CD8-positive, alpha-beta memory T cell (primary cell): ENCODE results near the gene POMT1. TPM values are rescaled to one million over a fixed set of nuclear protein-coding genes. Genes with fewer than 3 reads are reported as not detected.

Source experiments
- CTCF ChIA-PET: fragments of 350-600 bp; sonication (Branson Sonifier 250); formaldehyde crosslinking; loops from one replicate; lab custom pipeline; 2021; ENCODE audit warnings: antibody characterized with exemption; lab: Charles Lee
- POLR2A ChIA-PET: fragments of 350-600 bp; sonication (Branson Sonifier 250); formaldehyde crosslinking; loops from one replicate; lab custom pipeline; 2021; ENCODE audit warnings: antibody characterized with exemption; lab: Charles Lee
- DNase-seq, 5 donors: peaks; one replicate each; pipeline versions ENCODE4 v3.0.0 to v3.0.0-alpha.2; 2020 to 2022; ENCODE audit warnings: mixed read lengths in 1 of 5
- H3K27ac ChIP-seq: one replicate; pipeline ENCODE4 v1.7.0; 2013; ENCODE audit warnings: low read depth, mild to moderate bottlenecking, low read length, moderate library complexity
- H3K27me3 ChIP-seq: 2 replicates; pipeline ENCODE4 v1.7.0; 2013; ENCODE audit warnings: low read length, mild to moderate bottlenecking; ENCODE audit not compliant: insufficient read depth, poor library complexity, severe bottlenecking
- H3K36me3 ChIP-seq: 2 replicates; pipeline ENCODE4 v1.7.0; 2013; ENCODE audit warnings: mild to moderate bottlenecking, low read length, moderate library complexity; ENCODE audit not compliant: insufficient read depth
- H3K4me1 ChIP-seq: 2 replicates; pipeline ENCODE4 v1.7.0; 2013; ENCODE audit warnings: mild to moderate bottlenecking, low read length, moderate library complexity; ENCODE audit not compliant: insufficient read depth
- H3K4me3 ChIP-seq: 2 replicates; pipeline ENCODE4 v1.7.0; 2013; ENCODE audit warnings: mild to moderate bottlenecking, low read length
- H3K9me3 ChIP-seq: 2 replicates; pipeline ENCODE4 v1.7.0; 2013; ENCODE audit warnings: mild to moderate bottlenecking, low read length
- H3K27ac Mint-ChIP-seq, 8 donors: one replicate each; pipeline ENCODE4 v1.8.0; 2020 to 2021; ENCODE audit warnings: mixed read lengths in 8 of 8, mild to moderate bottlenecking in 6 of 8, inconsistent platforms in 3 of 8, moderate library complexity in 3 of 8
- H3K27me3 Mint-ChIP-seq, 2 donors: one replicate each; pipeline ENCODE4 v1.8.0; 2020 to 2021; ENCODE audit warnings: mixed read lengths in 2 of 2, mild to moderate bottlenecking in 1 of 2, moderate library complexity in 1 of 2
- H3K36me3 Mint-ChIP-seq, 3 donors: one replicate each; pipeline ENCODE4 v1.8.0; 2020 to 2021; ENCODE audit warnings: mixed read lengths in 3 of 3, inconsistent platforms in 1 of 3, mild to moderate bottlenecking in 1 of 3
- H3K4me1 Mint-ChIP-seq, 3 donors: one replicate each; pipeline ENCODE4 v1.8.0; 2020 to 2021; ENCODE audit warnings: mixed read lengths in 3 of 3, inconsistent platforms in 1 of 3, mild to moderate bottlenecking in 1 of 3
- H3K4me3 Mint-ChIP-seq, 7 donors: one replicate each; pipeline ENCODE4 v1.8.0; 2020 to 2021; ENCODE audit warnings: mixed read lengths in 7 of 7, mild to moderate bottlenecking in 6 of 7, moderate library complexity in 4 of 7, inconsistent platforms in 2 of 7
- H3K9me3 Mint-ChIP-seq, 5 donors: one replicate each; pipeline ENCODE4 v1.8.0; 2020 to 2022; ENCODE audit warnings: mixed read lengths in 5 of 5, mild to moderate bottlenecking in 3 of 5, moderate library complexity in 2 of 5, inconsistent platforms in 1 of 5
- polyA plus RNA-seq: library from polyadenylated mRNA; unstranded; fragments of 300-500 nt; fragmentation: Illumina TruSeq; gene quantifications from one replicate; pipeline ENCODE4 v1.2.3, GENCODE V29; 2021
- total RNA-seq, 2 experiments: library from RNA; stranded (reverse); gene quantifications; one replicate each; pipeline ENCODE4 v1.2.3, GENCODE V29; 2021

Gene POMT1
- total and polyA plus RNA-seq, 3 experiments from 2014 or later = 18.4 to 35.3 (median 31.6) TPM

DNA sequence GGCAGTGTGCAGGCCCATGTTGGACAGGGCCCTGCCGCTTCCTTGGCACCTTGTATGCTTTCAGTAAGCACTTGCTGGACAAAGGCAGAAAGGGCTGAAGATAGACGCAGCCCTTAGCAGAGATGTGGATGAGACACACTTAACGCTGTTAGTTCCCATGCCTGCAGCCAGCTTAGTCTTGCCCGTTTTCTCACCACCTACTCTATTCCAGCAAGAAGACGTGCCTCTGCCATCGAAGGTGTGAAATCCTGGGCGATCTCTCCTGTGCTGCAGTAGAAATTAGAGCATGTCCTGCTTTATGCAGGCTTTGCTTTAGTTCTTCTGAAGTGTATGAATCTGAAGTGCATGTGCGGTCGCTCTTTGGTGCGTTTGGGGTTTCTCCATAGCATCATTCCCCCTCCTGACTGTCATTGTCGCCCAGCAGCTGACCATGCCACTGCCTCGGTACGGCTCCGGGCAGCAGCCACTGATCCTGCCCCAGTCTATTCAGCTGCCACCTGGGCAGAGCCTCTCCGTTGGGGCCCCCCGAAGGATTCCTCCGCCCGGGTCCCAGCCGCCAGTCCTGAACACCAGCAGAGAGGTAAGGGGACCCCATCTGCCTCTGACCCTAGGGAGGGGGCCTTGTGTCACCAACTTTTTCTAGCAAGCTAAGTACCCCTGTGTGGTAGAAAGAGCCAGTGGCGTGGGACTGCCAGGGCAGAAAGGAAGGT is 11.6 kb upstream of the POMT1 start:
- Mint-ChIP-seq H3K4me1 (peaks cover 0 to 5% (median 0%) of the 10 kb centered on the region in 3 donors), H3K27me3 (peaks cover 0 to 4% of the 10 kb centered on the region in 2 donors), H3K4me3 (no peak overlapping the region), H3K27ac (peak overlapping the region in 4 of 8 donors; percentile 12 to 82 (median 60)), H3K36me3 (peaks cover 12 to 99% (median 27%) of the 10 kb centered on the region in 3 donors), H3K9me3 (no peaks in the 10 kb centered on the region)
- H3K27me3 ChIP-seq = no peaks in the 10 kb centered on the region
- no peak overlapping the region for H3K4me3 ChIP-seq
- no peaks in the 10 kb centered on the region for H3K4me1 ChIP-seq
- no peaks in the 10 kb centered on the region for H3K9me3 ChIP-seq
- no peak overlapping the region for H3K27ac ChIP-seq
- ChIA-PET CTCF (interaction anchor here (0.9 to 2.6 kb wide), 3 partner anchors 8 to 141 kb away, joined by 3 to 8 read pairs (median 4); no protein-coding TSS in a partner anchor), POLR2A (no interaction called here)
- peaks cover 80% of the 10 kb centered on the region for H3K36me3 ChIP-seq
- DNase-seq = no peak

DNA sequence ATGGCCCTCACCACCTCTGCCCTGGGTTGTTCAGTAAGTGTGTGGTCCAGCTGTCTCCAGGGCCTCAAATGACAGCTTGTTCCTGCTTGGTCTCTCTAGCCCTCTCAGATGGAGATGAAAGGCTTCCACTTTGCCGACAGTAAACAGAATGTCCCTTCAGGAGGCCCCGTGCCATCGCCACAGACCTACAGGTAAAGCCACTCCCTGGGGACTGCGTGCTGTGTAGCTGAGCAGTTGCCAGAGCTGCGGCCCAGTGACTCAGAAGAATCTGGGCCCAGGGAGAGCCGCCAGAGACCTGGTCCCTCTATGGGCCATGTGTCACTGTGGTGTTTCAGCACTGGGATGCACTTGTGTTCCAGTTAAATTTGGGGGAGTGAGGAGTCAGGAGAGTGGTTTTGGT is 10.6 kb upstream of the POMT1 start:
- H3K27me3 ChIP-seq = no peaks in the 10 kb centered on the region
- peaks cover 79% of the 10 kb centered on the region for H3K36me3 ChIP-seq
- H3K4me1 ChIP-seq = no peaks in the 10 kb centered on the region
- H3K9me3 ChIP-seq = no peaks in the 10 kb centered on the region
- H3K27me3 Mint-ChIP-seq = peaks cover 0 to 4% of the 10 kb centered on the region in 2 donors
- H3K4me1 Mint-ChIP-seq = peaks cover 0 to 6% (median 0%) of the 10 kb centered on the region in 3 donors
- no peak for DNase-seq
- no peaks in the 10 kb centered on the region for H3K9me3 Mint-ChIP-seq
- no peak overlapping the region for H3K4me3 ChIP-seq
- H3K27ac ChIP-seq = no peak overlapping the region
- POLR2A ChIA-PET = no interaction called here
- H3K27ac Mint-ChIP-seq = peak overlapping the region in 5 of 8 donors; percentile 2 to 86 (median 50)
- H3K36me3 Mint-ChIP-seq = peaks cover 12 to 98% (median 28%) of the 10 kb centered on the region in 3 donors
- H3K4me3 Mint-ChIP-seq = no peak overlapping the region
- CTCF ChIA-PET = interaction anchor here (1.3 to 2.6 kb wide), 2 partner anchors 7 to 142 kb away, joined by 3 to 8 read pairs; no protein-coding TSS in a partner anchor

DNA sequence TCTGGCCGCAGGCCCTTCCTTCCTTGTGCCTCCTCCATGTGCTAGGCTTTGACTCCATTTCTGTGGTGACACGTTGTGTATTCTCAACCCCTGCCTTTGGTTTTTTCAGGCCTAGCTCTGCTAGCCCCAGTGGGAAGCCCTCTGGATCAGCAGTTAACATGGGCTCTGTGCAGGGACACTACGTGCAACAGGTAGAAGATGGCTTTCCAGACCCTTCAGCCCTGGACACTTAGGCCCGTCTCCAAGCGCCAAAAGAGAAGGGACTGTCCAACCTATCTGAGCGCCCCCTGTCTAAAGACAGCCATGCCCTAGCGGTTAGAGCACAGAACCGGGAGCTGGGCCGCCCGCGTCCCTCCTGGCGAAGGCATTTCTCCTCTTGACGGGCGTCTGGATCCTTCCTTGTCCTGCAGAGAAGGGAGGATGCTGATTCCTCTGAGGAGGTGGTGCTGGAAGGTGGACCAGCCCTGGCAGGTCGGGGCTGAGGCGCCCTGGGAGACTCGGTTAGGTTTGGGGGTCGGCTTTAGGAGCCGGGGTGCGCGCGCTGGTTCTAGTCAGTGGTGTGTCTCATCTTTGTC is 8.3 kb upstream of the POMT1 start:
- H3K9me3 Mint-ChIP-seq = no peaks in the 10 kb centered on the region
- peaks cover 80% of the 10 kb centered on the region for H3K36me3 ChIP-seq
- H3K36me3 Mint-ChIP-seq = peaks cover 12 to 96% (median 26%) of the 10 kb centered on the region in 3 donors
- peaks cover 0 to 4% of the 10 kb centered on the region in 2 donors for H3K27me3 Mint-ChIP-seq
- H3K4me3 Mint-ChIP-seq = peak overlapping the region in 1 of 7 donors; percentile 36
- no peaks in the 10 kb centered on the region for H3K27me3 ChIP-seq
- CTCF ChIA-PET = no interaction called here
- no peak for DNase-seq
- H3K9me3 ChIP-seq = no peaks in the 10 kb centered on the region
- H3K27ac ChIP-seq = no peak overlapping the region
- H3K27ac Mint-ChIP-seq = peak overlapping the region in 2 of 8 donors; percentile 50 to 66
- peaks cover 8 to 26% (median 17%) of the 10 kb centered on the region in 3 donors for H3K4me1 Mint-ChIP-seq
- POLR2A ChIA-PET = no interaction called here
- no peak overlapping the region for H3K4me3 ChIP-seq
- peaks cover 14% of the 10 kb centered on the region for H3K4me1 ChIP-seq

DNA sequence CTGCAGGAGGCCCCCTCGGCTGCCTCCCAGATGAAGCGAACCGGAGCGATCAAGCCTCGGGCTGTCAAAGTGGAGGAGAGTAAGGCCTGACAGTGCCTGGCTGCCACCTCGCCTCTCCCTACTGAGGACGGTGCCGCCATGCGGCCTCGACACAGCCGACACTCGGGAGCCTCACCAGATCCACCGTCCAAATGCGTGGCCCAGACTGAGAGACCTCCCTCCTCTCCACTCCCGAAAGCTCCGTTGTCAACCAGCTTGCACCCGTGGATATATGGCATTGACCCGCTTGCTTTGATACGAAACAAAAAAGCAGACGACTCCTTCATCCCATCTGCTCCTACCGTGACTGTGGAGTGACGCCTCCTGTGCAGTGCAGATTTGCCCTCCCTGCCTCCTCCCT is 6.9 kb upstream of the POMT1 start:
- POLR2A ChIA-PET = no interaction called here
- Mint-ChIP-seq H3K9me3 (no peaks in the 10 kb centered on the region), H3K36me3 (peaks cover 3 to 86% (median 19%) of the 10 kb centered on the region in 3 donors), H3K4me3 (peak overlapping the region in 1 of 7 donors; percentile 6), H3K27me3 (peaks cover 0 to 5% of the 10 kb centered on the region in 2 donors), H3K4me1 (peaks cover 22 to 37% (median 31%) of the 10 kb centered on the region in 3 donors), H3K27ac (peak overlapping the region in 3 of 8 donors; percentile 19 to 68 (median 63))
- H3K4me1 ChIP-seq = peaks cover 27% of the 10 kb centered on the region
- DNase-seq = no peak
- H3K4me3 ChIP-seq = no peak overlapping the region
- peaks cover 70% of the 10 kb centered on the region for H3K36me3 ChIP-seq
- CTCF ChIA-PET = no interaction called here
- no peaks in the 10 kb centered on the region for H3K9me3 ChIP-seq
- H3K27me3 ChIP-seq = no peaks in the 10 kb centered on the region
- H3K27ac ChIP-seq = no peak overlapping the region

DNA sequence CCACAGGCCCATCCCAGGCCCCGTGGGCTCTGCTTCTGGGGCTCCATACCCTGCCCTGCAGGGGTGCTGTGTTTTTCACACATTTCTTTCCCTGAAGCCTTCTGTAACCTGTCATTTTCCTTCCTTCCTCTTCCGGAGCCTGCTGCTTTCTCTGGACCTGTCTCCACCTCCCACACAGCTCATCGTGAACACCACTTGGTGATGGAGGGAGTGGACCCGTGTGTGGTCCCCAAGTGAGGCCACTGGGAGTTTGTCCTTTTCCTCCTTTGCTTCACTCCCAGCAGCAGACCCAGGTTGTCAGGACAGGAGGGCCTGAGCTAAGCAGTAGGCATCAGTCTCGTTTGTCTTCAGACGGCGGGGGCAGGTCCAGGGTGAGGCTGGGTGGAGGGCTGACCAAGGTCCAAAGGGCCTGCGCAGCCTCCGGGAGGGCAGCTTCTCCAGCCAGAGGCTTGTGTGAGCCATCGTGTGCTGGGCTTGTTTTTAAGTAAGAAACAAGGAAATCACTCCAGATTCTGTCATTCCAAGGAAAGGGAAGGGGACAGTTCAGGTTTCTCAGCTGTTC is 5.8 kb upstream of the POMT1 start:
- Mint-ChIP-seq H3K9me3 (no peaks in the 10 kb centered on the region), H3K4me1 (peaks cover 31 to 49% (median 43%) of the 10 kb centered on the region in 3 donors), H3K27me3 (peaks cover 0 to 5% of the 10 kb centered on the region in 2 donors), H3K36me3 (peaks cover 3 to 78% (median 13%) of the 10 kb centered on the region in 3 donors), H3K4me3 (peak overlapping the region in 1 of 7 donors; percentile 8), H3K27ac (peak overlapping the region in 4 of 8 donors; percentile 23 to 81 (median 61))
- DNase-seq = no peak
- Histone ChIP-seq H3K27ac (no peak overlapping the region), H3K4me1 (peaks cover 38% of the 10 kb centered on the region), H3K4me3 (no peak overlapping the region), H3K27me3 (no peaks in the 10 kb centered on the region), H3K36me3 (peaks cover 59% of the 10 kb centered on the region), H3K9me3 (no peaks in the 10 kb centered on the region)
- ChIA-PET POLR2A (no interaction called here), CTCF (no interaction called here)

DNA sequence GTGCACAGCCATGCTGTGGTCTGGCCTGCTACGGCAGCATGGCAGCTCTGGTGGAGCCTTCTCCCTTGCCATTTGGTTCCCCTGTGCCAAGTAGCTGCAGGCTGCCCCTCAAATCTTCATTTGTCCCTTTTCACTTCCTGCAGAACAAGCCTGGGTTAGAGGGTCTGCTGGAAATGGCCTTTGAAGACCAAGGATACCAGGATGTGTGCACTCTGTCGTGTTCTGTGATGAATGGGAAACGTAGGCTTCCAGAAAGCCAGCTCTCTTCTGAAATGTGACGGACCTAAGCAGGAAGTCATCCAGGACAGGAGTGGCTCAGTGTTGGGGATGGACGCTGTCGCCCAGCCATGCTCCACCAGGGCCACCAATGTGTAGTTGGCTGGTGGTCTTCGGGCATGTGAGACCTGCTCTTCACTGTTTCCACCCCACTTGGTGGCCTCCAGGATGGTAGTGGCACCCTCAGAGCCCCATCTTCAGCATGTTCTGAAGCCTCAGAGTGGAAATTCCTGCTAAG is 3.4 kb upstream of the POMT1 start:
- peaks cover 41 to 68% (median 53%) of the 10 kb centered on the region in 3 donors for H3K4me1 Mint-ChIP-seq
- no peak for DNase-seq
- H3K27me3 ChIP-seq = no peaks in the 10 kb centered on the region

DNA sequence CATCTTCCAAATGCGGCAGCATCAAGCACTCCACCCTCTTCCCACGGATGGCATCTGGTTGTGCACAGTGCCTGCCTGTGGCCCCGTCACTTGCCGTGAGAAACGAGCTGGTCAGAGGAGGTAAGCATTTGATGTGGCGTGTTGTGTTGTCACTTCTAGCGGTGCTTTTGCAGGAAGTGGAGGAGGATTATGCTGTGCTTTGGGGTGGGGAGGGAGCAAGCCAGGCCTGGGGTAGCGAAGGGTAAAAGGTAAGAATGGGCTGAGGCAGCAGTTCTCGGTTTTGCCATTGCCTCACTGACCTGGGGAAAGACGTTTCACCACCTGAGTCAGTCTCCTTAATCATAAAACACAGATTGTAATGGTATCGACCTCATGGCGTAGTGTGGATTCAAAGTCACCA is 2.3 kb upstream of the POMT1 start:
- H3K27me3 Mint-ChIP-seq = peaks cover 0 to 2% of the 10 kb centered on the region in 2 donors
- peaks cover 0 to 54% (median 1%) of the 10 kb centered on the region in 3 donors for H3K36me3 Mint-ChIP-seq
- H3K9me3 Mint-ChIP-seq = no peaks in the 10 kb centered on the region
- peaks cover 45 to 77% (median 63%) of the 10 kb centered on the region in 3 donors for H3K4me1 Mint-ChIP-seq
- Histone ChIP-seq H3K4me1 (peaks cover 52% of the 10 kb centered on the region), H3K4me3 (peak overlapping the region; percentile 42), H3K9me3 (no peaks in the 10 kb centered on the region), H3K27ac (peak overlapping the region; percentile 32), H3K27me3 (no peaks in the 10 kb centered on the region), H3K36me3 (peaks cover 28% of the 10 kb centered on the region)
- peak; percentile 50 to 85 (median 79) for DNase-seq
- CTCF ChIA-PET = interaction anchor here (1.0 to 2.9 kb wide), 10 partner anchors 10 to 255 kb away, joined by 3 to 11 read pairs (median 4); no protein-coding TSS in a partner anchor
- H3K4me3 Mint-ChIP-seq = peak overlapping the region; percentile 85 to 96 (median 95)
- H3K27ac Mint-ChIP-seq = peak overlapping the region; percentile 86 to 96 (median 95)
- POLR2A ChIA-PET = interaction anchor here (0.5 kb wide), 1 partner anchor 19 kb away, joined by 3 read pairs; no protein-coding TSS in a partner anchor

More for the DNA sequence above, 3.4 kb upstream of the POMT1 start:
- Histone ChIP-seq H3K4me1 (peaks cover 50% of the 10 kb centered on the region), H3K27ac (no peak overlapping the region), H3K4me3 (no peak overlapping the region), H3K36me3 (peaks cover 36% of the 10 kb centered on the region), H3K9me3 (no peaks in the 10 kb centered on the region)
- peaks cover 0 to 63% (median 4%) of the 10 kb centered on the region in 3 donors for H3K36me3 Mint-ChIP-seq
- peaks cover 0 to 2% of the 10 kb centered on the region in 2 donors for H3K27me3 Mint-ChIP-seq
- peak overlapping the region in 5 of 7 donors; percentile 4 to 92 (median 43) for H3K4me3 Mint-ChIP-seq
- H3K27ac Mint-ChIP-seq = peak overlapping the region; percentile 66 to 96 (median 93)
- no peaks in the 10 kb centered on the region for H3K9me3 Mint-ChIP-seq
- ChIA-PET POLR2A (no interaction called here), CTCF (interaction anchor here (0.8 to 2.9 kb wide), 8 partner anchors 9 to 149 kb away, joined by 3 to 11 read pairs (median 4); no protein-coding TSS in a partner anchor)
